Measurements from ENCODE around the gene PXDC1.
"Not testable (repeated sequence)": the region's sequence is repeated elsewhere in the genome, so short reads cannot be mapped to it uniquely, and the experiment has no call there.

Gene PXDC1

DNA sequence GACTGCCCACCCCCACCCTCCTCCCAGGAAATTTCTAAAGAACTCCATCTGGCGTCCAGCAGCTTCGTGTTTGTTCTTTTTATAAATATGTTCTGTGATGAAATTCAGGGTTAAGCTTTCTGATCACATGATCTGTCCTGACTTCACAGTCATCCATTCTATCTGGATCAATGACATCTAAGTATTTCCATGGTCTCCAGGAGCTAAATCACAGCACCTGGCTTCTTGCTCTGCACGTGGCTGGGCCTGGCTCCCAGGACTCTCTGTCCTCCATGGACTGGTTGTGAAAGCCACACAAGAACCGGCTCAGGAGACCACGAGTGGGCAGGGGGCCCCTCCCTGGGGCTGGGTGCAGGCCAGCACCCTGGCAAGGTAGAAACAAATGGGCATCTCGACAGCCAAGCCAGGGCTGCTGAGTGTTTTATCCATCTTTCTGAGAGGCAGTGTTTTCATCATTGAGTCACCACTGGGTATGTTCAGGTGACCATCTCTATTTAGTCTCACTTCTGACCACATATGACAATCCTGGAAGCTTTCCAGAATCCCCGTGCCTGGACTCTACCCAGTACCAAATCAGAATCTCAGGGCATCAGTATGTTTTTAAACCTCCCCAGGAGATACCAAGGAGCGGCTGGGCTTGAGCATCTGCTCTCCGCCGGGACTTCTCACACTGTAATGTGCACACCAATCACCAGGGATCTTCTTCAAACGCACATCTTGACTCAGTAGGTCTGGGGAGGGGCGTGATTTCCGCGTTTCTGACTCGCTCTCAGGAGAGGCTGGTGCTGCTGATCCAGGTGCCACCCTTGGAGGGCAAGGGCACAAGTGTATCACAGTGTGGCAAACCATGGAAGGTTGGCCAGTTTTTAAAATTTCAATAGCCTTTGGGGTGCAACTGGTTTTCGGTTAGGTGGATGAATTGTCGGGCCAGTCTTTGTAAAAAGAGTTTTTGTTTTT, 31.6 kb upstream of the PXDC1 start:
- DNase-seq: no peak

DNA sequence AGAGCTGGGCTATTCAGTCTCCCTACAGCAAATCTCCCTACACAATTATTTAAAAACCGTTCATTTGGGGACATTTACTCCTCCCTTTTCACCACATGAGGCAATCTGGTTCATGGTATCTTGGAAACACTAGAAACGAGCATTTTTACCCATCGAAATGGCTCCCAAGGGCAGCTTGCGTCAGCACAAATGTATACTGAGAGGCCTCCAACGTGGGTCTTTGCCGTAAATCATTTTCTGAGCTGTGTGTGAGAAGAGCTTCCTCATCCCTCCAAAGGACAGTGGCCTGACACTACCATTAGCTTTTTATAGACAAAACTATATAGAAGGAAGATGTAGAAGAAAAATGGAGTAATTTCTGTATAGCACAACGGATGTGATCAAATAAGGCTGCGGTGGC, 30.0 kb upstream of the PXDC1 start:
- DNase-seq: no peak

DNA sequence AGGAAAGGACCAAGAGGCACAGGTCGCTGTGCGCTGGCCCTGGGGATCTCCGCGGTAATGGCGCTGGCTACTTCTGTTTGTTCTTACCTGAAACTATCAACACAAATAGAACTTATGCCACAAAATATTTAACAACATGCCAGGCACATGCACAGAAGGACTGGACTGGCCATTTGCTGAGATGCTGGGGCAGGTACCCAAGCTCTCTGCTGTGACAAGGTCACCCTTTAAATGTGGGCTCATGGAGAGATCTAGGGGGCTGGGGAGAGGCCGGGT, 28.0 kb upstream of the PXDC1 start:
- no peak for DNase-seq

DNA sequence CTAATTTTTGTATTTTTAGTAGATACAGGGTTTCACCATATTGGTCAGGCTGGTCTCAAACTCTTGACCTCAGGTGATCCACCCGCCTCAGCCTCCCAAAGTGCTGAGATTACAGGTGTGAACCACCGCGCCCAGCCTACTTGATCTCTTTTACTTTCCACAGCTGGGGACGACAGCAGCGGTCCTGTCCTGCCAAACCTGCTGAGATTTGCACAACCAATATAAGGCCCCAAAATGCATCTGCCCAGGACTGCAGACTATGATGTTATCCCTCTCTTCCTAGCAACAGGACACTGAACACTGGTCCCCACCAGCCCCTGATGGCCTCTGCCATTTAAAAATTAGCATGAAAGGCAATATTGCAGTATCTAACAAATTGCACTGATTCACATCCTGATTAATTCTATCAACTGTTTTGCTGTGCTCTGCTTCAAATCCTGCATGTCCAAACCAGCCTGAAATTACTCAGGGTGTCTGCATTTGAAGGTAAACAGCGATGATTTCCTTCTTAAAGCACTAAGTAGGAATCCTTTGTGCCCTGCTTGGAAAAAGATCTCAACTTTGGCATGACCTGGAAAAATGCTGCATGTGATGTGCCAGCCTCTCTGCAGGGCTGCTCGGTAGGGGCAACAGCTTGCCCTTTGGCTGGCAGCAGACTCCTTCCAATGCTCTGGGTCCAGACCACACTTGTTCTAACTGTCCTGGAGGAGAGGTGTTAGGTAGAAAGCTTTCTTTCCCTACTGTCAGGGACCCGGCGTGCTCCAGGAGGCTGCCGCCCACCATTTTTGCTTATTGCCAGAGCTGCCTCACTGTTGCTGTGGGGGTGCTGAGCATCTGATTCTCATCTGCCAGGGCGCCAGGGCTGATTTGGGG, 27.4 kb upstream of the PXDC1 start:
- no peak for DNase-seq

DNA sequence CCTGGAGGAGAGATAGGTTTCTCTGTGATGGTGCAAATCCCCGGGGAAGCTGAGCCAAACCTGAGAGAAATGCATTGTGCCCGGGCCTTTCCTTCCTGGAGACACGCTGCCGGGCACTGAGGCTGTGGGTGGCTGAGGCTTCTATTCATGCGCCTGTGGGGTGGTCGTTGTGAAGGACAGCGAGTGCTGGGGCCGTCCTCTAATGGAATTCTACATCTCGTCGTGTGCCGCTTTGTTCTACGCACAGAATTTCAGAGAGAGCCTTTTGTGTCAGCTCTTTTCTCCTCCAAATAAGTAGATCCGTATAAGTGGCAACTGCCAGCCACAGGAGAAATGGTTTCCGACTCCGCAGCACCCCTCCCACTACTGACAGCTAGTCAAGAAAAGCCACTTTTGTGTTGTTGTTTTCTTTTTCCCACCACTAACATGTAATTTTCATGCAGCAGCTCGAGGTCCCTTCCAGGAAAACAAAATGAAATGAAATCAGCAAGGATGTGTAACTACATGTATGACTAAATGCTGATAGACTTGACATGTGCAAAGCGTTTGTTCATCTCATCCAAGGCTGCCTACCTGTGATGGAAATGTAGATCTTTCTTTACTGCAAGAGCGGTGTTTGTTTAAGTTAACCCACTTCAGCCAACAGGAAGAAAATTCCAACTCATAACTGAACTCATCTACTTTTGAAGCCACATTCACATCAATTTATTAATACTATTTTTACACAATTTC, 26.4 kb upstream of the PXDC1 start:
- DNase-seq: no peak

DNA sequence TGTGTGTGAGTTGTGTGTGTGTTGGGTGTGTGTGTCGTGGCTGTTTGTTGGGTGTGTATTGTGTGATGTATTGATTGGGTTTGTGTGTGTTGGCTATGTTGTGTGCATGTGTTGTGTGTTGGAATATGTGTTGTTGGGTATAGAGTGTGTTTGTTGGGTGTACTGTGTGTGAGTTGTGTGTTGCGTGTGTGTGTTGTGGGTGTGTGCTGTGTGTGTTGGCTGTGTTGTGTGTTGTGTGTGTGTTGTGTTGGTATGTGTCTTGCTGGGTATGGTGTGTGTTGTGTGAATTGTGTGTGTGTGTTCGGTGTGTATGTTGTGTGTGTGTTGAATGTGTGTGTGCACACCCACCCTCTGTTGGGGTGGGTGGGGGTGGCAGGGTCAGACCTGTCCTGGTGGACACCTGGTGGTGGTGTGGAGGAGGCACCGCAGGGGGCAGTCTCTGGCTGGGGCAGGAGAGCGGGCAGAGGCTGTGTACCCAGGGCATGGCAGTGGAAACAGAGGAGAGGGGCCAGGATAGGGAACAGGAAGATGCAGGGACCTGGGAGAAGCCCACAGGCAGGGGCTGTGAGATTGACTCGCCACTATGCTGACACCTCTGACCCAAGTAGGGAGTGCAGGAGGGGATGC, 25.5 kb upstream of the PXDC1 start:
- DNase-seq: no peak

DNA sequence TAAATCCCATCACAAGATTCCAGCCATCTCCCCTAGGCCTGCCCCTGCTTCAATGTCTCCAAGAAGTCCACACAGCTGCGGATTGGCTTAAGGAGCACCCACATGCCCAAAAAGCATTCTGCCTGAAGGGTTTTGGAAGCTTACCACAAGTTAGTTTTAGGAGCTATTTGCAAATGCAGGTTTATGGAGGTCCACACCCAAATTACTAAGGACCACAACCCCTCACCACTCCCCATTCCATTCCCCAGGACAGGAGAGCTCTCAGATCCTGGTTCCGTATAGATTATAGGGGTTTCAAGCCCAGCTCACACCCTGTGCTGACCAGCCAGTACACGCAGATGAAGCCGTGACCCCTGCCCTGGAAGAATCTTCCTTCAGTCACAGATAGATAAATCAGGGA, 24.3 kb upstream of the PXDC1 start:
- no peak for DNase-seq

DNA sequence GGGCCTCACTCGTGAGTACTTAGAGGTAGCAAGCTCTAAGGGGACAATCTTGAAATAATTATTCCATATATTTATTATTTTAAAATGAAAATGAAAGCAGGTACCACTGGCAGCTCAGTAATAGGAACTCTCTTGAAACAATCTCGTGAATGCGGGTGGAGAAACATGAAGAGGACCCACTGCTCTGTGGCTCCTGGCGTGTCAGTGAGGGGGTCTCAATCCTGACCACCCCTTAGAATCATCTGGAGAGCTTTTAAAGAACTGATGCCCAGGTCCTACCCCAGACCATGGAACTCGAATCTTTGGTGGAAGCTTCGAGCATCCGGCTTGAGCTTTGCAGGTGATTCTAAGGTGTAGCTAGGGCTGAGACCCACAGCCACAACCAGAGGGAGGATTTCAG, 23.9 kb upstream of the PXDC1 start:
- DNase-seq: no peak

DNA sequence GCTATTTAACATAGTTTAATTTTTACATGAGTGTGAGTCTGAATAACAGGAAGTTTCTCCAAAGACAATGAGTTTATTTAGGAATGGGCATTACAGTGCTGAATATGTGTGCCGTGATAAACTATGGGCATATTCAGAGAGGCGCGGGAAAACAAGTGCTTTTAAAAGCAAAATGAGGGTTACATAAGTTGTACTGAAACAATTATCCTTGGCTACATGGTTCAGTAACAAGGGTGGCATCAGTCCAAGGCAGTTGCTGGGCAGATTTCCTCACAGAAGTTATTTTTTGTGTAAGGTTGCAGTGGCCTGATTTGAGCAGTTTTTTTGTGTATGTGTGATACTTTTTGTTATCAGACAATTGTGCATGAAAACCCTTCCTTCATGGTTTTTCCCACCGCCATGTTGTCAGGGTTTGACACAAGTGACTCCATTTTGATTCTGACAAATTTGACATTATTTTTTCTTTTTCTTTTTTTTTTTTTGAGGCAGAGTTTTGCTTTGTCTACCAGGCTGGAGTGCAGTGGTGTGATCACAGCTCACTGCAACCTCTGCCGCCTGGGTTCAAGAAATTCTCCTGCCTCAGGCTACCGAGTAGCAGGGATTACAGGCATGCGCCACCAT, 22.3 kb upstream of the PXDC1 start:
- no peak for DNase-seq

DNA sequence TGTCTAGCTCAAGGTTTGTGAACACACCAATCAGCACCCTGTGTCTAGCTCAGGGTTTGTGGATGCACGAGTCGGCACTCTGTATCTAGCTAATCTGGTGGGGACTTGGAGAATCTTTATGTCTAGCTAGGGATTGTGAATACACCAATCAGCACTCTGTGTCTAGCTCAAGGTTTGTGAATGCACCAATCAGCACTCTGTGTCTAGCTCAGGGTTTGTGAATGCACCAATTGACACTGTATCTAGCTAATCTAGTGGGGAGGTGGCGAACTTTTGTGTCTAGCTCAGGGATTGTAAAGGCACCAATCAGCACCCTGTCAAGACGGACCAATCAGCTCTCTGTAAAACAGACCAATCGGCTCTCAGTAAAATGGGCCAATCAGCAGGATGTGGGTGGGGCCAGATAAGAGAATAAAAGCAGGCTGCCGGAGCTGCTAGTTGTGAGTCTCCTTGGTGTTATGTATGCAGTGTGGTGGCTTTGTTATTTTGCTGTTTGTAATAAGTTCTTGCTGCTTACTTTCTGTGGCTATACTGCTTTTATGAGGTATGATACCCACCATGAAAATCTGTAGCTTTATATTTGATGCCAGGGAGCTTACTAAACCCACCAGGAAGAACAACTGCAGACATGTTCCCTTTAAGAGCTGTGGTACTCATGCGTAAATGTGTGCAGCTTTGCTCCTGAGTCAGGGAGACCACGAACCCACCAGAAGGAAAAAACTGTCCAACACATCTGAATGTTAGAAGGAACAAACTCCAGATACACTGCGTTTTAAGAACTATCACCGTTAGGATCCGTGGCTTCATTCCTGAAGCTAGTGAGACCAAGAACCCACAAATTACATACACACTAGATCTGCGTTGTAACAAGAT, 20.9 kb upstream of the PXDC1 start:
- DNase-seq: not testable (repeated sequence)

DNA sequence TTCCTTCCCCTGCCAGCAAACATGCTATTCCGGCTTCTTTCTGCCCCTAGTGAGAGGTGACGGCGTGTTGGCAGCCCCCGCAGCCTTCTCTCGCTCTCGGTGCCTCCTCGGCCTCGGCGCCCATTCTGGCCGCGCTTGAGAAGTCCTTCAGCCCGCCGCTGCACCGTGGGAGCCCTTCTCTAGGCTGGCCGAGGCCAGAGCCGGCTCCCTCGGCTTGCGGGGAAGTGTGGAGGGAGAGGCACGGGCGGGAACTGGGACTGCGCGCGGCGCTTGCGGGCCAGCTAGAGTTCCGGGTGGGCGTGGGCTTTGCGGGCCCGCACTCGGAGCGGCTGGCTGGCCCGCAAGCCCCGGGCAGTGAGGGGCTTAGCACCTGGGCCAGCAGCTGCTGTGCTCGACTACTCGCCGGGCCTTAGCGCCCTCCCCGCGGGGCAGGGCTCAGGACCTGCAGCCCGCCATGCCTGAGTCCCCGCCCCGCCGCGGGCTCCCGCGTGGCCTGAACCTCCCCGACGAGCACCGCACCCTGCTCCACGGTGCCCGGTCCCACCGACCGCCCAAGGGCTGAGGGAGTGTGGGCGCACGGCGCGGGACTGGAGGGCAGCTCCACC, 20.0 kb upstream of the PXDC1 start:
- DNase-seq: no peak

DNA sequence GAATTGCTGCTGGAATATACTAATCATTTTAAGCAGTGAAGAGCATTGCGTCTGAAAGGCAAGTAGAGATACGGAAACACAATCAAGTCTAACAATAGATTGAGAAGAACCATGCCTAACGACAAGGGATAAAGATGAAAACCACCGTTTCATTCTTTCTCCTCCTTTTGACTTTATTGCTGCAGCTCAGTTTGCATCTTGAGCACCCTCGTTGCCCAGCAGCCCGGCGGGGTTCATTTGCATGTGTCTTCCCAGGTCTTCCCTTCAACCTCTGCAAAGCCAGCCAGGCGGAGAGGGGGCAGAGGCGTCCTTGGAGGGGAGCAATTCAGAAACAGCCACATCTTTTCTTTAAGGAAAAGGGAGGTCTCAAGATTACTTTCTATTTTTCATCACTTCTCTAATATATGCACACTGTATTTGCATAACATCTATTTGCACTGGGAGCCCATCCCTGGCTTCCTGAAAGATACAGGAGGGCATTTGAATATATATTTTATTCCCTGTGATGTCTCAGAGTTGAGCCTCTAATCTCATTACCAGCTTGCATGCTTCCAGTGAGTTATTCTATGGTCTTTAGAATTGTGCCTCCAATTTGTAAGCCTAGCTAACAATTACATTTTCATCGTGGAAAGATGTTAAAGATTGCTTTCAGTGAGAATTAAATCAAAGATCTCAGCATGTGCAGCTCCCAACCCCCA, 18.7 kb upstream of the PXDC1 start:
- DNase-seq: no peak

DNA sequence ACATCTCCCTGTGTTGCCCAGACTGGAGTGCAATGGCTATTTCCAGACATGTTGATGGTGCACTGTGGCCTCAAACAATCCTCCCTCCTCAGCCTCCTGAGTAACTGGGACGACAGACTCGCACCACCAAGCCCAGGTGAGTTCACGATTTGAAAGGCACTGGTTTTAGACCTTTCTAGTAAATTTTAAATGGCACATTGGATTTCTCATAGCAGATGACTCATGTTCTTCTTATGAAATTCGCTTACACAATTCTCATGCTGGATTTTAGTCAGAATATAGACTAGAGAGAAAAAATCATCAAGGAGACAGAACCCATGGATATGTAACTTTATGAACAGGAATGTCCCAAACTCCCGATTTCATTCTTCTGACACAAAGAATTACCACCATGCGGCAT, 18.1 kb upstream of the PXDC1 start:
- no peak for DNase-seq

DNA sequence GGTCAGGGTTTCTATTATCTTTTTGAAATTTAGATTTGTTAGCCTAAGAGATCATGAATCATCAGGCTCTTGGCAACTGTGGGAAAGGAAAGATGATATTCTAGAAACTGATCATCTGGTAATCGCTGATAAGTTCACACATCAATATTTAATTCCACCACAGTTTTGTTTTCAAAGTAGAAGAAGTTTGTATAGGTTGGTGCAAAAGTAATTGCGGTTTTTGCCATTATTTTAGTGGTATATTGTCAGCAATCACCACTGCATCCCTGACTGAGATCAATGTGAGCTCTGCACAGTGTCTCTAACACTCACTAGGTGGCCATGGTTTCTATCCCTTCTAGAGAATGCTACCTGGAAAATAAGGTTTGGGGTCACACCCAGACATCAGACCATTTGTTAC, 17.0 kb upstream of the PXDC1 start:
- DNase-seq: no peak

DNA sequence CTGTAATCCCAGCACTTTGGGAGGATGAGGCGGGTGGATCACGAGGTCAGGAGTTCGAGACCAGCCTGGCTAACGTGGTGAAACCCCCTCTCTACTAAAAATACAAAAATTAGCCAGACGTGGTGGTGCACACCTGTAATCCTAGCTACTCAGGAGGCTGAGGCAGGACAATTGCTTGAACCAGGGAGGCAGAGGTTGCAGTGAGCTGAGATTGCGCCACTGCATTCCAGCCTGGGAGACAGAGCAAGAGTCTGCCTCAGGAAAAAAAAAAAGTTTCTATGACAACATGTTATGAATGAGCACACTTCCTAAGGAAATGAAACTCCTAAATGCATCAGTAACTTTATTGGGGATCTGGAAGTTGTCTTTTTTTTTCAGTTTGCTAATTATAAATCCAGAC, 16.0 kb upstream of the PXDC1 start:
- DNase-seq: not testable (repeated sequence)

DNA sequence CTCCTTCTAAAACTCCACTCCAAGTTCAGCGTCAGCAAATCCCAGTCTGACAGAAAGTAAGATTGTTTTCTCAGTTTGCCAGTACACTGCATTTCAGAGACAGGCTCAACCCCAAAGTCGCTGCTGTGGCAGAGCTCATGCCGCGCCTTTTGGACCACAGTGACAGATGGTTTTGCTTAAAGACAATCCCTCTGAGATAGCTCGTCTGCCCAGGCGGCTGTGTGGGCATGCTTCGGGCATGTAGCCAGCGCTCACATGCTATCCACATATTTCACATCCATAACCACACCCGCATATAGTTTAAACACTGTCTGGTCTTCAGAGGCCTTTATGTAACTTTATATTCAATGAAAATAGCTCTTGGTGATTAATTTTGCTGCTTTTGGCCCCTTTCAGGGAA, 14.7 kb upstream of the PXDC1 start:
- DNase-seq: no peak

DNA sequence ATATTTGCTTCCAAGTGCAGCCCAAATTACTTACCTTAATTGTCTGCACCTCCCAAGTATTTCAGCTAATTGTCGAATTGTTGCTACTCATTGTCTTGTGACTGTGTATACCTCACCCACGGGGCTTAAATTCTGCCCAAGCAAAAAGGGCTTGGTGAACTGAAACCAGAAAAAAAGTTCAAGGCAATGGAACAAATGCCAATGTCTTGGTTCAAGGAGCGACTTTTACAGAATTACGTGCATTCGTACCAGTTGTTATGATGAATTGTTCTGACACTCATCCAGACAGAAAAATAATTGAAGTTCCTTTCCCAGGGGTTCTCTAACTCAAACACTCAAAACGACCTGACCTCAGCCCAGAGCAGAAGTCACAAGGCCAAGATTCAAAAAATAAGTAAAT, 13.9 kb upstream of the PXDC1 start:
- DNase-seq: no peak

DNA sequence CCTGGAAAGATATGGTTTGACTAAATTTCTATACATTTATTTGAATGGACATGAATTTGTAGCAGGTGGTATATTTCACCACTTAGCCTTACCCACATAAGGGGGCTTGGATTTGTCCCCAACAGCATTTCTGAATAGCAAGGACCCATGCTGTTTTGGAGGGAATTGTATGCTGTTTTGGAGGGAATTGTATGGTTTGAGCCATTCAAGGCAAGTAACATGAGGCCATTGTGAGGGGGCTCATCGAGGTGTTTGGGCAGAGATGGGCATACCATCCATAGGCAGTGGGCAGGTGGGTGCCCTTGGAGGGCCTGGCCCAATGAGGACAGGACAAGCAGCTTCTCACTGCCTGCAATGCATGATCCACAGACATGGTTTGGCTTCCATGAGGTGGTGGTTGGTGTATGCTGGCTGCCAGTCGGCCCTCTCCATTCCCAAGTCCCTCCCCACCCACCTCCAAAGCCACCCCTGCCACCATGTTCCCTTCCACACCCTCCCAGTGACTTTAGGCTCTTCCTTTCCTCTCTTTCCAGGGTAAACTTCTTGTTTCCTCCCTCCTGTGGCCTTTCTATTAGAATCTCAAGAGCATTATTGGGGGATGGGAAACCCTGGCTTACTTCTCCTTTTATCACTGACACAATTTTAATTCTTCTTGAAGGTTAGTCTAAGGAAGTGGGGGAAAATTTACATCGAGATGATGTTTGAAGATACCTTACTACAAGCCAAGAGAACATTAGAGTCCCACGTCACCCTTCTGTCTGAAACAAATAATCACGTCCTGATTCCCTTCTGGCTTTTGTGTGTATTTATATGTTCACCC, 13.2 kb upstream of the PXDC1 start:
- no peak for DNase-seq

DNA sequence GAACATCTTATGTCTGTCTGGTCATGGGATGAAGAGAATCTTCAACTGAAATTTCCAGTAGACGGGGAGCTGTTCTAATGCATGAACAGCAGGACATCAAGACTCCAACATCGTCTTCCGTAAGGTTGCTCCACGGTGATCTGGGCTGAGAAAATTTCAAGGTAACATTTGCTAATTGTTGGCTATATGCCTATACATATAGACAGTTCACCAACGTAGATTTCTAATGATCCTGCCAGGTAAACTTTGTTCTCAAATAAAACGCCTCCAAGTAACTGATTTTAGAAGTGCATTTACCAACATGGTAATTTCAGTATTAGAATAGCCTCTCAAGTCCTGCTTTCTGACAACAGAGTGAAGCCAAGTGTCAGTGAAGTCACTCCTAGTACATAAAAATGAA, 11.3 kb upstream of the PXDC1 start:
- DNase-seq: no peak

DNA sequence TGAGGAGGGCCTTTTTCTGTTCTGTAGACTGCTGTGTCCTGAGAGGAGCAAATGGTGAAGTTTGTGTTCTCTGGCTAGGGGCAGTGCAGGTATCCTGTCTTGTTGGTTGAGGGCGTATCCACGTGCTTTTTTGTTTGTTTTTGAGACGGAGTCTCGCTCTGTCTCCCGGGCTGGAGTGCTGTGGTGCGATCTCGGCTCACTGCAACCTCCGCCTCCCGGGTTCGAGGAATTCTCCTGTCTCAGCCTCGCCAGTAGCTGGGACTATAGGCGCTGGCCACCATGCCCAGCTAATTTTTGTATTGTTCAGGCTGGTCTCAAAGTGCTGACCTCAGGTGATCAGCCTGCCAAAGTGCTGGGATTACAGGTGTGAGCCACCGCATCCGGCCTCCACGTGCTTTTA, 10.8 kb upstream of the PXDC1 start:
- no peak for DNase-seq

All from activated CD4-positive, alpha-beta T cell treated with anti-CD3 and anti-CD28 coated beads, Interleukin-2, amount 50 U/mL, for 4 hours (primary cell).